Suppressor macrophage treated with lipopolysaccharide for 4 hours (primary cell): ENCODE data around the gene ILK.

ENCODE experiments used
- DNase-seq: peaks from one replicate; pipeline ENCODE4 v3.0.0-alpha.2; 2020

The ILK gene

GRCh38 chr11:6622261-6623171, 18.9 kb downstream of the ILK start:
- DNase-seq = no peak

GRCh38 chr11:6623391-6624363, 20.1 kb downstream of the ILK start:
- DNase-seq = no peak

- DNase-seq = no peak
These were observed 21.7 kb downstream of the ILK start for GRCh38 chr11:6625156-6625831.

- DNase-seq = no peak
These were observed 22.4 kb downstream of the ILK start for GRCh38 chr11:6625832-6626420.

- DNase-seq = no peak
These were observed 23.6 kb downstream of the ILK start for GRCh38 chr11:6626971-6627761.

GRCh38 chr11:6627762-6628241, 24.2 kb downstream of the ILK start:
- DNase-seq = no peak

- no peak for DNase-seq
These were observed 25.0 kb downstream of the ILK start for GRCh38 chr11:6628526-6628925.

- no peak for DNase-seq
These were observed 26.0 kb downstream of the ILK start for GRCh38 chr11:6629573-6629891.

- DNase-seq = no peak
These were observed 26.5 kb downstream of the ILK start for GRCh38 chr11:6629892-6630631.

- DNase-seq = no peak
These were observed 27.2 kb downstream of the ILK start for GRCh38 chr11:6630632-6631291.

- no peak for DNase-seq
These were observed 27.9 kb downstream of the ILK start for GRCh38 chr11:6631361-6631890.

GRCh38 chr11:6632116-6633073, 28.8 kb downstream of the ILK start:
- no peak for DNase-seq

- DNase-seq = no peak
These were observed 30.1 kb downstream of the ILK start for GRCh38 chr11:6633422-6634408.

GRCh38 chr11:6634534-6634933, 31.0 kb downstream of the ILK start:
- DNase-seq = no peak

- peak; percentile 75 for DNase-seq
These were observed 31.7 kb downstream of the ILK start for GRCh38 chr11:6635082-6635932.

GRCh38 chr11:6636480-6636879, 32.9 kb downstream of the ILK start:
- no peak for DNase-seq

GRCh38 chr11:6637871-6638270, 34.3 kb downstream of the ILK start:
- DNase-seq = no peak
